AG04450 (cell line): ENCODE measurements around the gene SCN9A. TPM values are rescaled to one million over a fixed set of nuclear protein-coding genes. Genes with fewer than 3 reads are reported as not detected.

ENCODE experiments used
- CTCF ChIA-PET: fragments of 300-600, 350-600 bp; formaldehyde crosslinking; extraction: SDS; loops from one replicate; lab custom pipeline; 2022; ENCODE audit warnings: antibody characterized with exemption, inconsistent platforms; lab: Charles Lee
- POLR2A ChIA-PET: fragments of 350-600 bp; formaldehyde crosslinking; extraction: SDS; loops from one replicate; lab custom pipeline; 2021; ENCODE audit warnings: antibody characterized with exemption, inconsistent platforms; lab: Yijun Ruan, JAX
- DNase-seq: peaks from one replicate; pipeline ENCODE4 v3.0.0-alpha.2; 2011; ENCODE audit warnings: low read depth, low spot score
- H3K27ac ChIP-seq: one replicate; pipeline ENCODE4 v1.5.1; 2012; ENCODE audit warnings: low read depth, low read length, control low read depth
- H3K27me3 ChIP-seq: one replicate; pipeline ENCODE4 v1.6.0; 2012; ENCODE audit warnings: low read length; ENCODE audit not compliant: control insufficient read depth, insufficient read depth
- H3K4me3 ChIP-seq: 2 replicates; pipeline ENCODE4 v1.5.1; 2011; ENCODE audit warnings: mild to moderate bottlenecking, low read depth, low read length, control low read depth
- H3K9me3 ChIP-seq: 2 replicates; pipeline ENCODE4 v1.5.1; 2012; ENCODE audit warnings: low read length; ENCODE audit not compliant: control insufficient read depth, insufficient read depth
- polyA plus RNA-seq: library from polyadenylated mRNA; depleted of rRNA; stranded (reverse); fragments of >200 nt; gene quantifications from 2 replicates; pipeline ENCODE4 v1.2.3, GENCODE V29; 2011
- TF ChIP-seq, protein P1 (sequence below): IDR thresholded peaks from 2 replicates; pipeline ENCODE4 v1.5.1; 2011; ENCODE audit warnings: low read depth, low read length, control low read depth, inconsistent platforms

The SCN9A gene
- polyA plus RNA-seq, 1 experiment = 56.8 TPM

- Histone ChIP-seq H3K9me3 (no peaks in the 10 kb centered on the region), H3K4me3 (no peak overlapping the region), H3K27me3 (no peaks in the 10 kb centered on the region), H3K27ac (no peak overlapping the region)
- CTCF ChIA-PET = no interaction called here
- DNase-seq = no peak
- POLR2A ChIA-PET = no interaction called here
- TF ChIP-seq, protein P1, sequence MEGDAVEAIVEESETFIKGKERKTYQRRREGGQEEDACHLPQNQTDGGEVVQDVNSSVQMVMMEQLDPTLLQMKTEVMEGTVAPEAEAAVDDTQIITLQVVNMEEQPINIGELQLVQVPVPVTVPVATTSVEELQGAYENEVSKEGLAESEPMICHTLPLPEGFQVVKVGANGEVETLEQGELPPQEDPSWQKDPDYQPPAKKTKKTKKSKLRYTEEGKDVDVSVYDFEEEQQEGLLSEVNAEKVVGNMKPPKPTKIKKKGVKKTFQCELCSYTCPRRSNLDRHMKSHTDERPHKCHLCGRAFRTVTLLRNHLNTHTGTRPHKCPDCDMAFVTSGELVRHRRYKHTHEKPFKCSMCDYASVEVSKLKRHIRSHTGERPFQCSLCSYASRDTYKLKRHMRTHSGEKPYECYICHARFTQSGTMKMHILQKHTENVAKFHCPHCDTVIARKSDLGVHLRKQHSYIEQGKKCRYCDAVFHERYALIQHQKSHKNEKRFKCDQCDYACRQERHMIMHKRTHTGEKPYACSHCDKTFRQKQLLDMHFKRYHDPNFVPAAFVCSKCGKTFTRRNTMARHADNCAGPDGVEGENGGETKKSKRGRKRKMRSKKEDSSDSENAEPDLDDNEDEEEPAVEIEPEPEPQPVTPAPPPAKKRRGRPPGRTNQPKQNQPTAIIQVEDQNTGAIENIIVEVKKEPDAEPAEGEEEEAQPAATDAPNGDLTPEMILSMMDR = no peak
Measured at GRCh38 chr2:166202778-166203177, 173.0 kb downstream of the SCN9A start.

DNA sequence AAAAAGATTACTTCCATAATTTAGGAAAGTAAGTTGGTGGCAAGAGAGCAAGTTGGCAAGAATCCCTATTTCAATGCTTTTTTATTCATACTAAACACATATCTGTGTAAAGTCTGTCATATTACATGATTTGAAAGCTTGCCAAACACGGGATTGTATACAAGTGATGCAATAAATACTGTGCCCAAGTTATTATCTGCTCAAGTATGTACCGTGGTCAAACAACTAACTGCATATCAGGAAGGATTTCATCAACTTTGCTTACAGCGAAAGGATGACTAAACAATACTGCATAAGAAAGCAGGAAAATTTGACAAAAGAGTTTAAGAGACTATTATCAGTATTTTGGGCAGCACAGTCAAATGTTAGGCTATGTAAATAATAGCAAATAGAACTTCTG, 178.3 kb downstream of the SCN9A start:
- DNase-seq = no peak
- TF ChIP-seq, protein P1 = no peak
- H3K27me3 ChIP-seq = no peaks in the 10 kb centered on the region
- H3K9me3 ChIP-seq = no peaks in the 10 kb centered on the region
- ChIA-PET POLR2A (no interaction called here), CTCF (no interaction called here)
- H3K4me3 ChIP-seq = no peak overlapping the region
- H3K27ac ChIP-seq = no peak overlapping the region

DNA sequence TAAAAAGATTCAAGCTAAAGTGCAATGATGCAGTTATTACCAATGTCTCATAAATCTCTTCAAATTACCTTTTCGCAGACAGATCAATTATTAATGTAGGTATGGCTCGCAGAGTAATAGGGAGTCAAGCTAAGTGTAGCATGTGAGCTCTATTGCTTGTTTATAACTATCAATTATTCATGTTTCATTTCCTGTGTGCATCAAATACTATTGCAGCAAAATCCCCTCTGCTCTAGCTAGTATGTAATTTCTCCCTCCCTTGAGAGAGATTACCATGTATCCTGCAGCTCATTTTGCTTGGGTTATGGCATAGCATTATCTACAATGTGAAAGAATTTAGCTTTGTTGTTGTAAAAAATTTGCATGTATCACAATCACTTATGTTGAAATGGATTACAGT, 182.3 kb downstream of the SCN9A start:
- POLR2A ChIA-PET = no interaction called here

GRCh38 chr2:166188084-166188483, 187.7 kb downstream of the SCN9A start:
- POLR2A ChIA-PET = interaction anchor here (1.2 kb wide), 1 partner anchor 188 kb away, joined by 6 read pairs; the partner anchor contains the start of gene SCN9A
- no peak overlapping the region for H3K27ac ChIP-seq
- no peak overlapping the region for H3K4me3 ChIP-seq
- H3K27me3 ChIP-seq = no peaks in the 10 kb centered on the region
- TF ChIP-seq, protein P1 = no peak
- no peak for DNase-seq
- CTCF ChIA-PET = interaction anchor here (0.6 kb wide), 1 partner anchor 184 kb away, joined by 3 read pairs; no protein-coding TSS in a partner anchor
- no peaks in the 10 kb centered on the region for H3K9me3 ChIP-seq

More for the DNA sequence above, 182.3 kb downstream of the SCN9A start:
- no peak for DNase-seq
- Histone ChIP-seq H3K27me3 (no peaks in the 10 kb centered on the region), H3K27ac (no peak overlapping the region), H3K9me3 (no peaks in the 10 kb centered on the region), H3K4me3 (no peak overlapping the region)
- TF ChIP-seq, protein P1 = no peak
- CTCF ChIA-PET = interaction anchor here (1.0 to 4.6 kb wide), 2 partner anchors 13 to 323 kb away, joined by 4 to 26 read pairs; no protein-coding TSS in a partner anchor

- POLR2A ChIA-PET = no interaction called here
Measured at GRCh38 chr2:166184789-166185188, 191.0 kb downstream of the SCN9A start.

More at GRCh38 chr2:166184789-166185188, 191.0 kb downstream of the SCN9A start:
- CTCF ChIA-PET = interaction anchor here (0.6 to 0.9 kb wide), 2 partner anchors 11 to 332 kb away, joined by 3 to 4 read pairs; no protein-coding TSS in a partner anchor
- H3K27ac ChIP-seq = no peak overlapping the region
- no peaks in the 10 kb centered on the region for H3K9me3 ChIP-seq
- no peak overlapping the region for H3K4me3 ChIP-seq
- no peaks in the 10 kb centered on the region for H3K27me3 ChIP-seq
- DNase-seq = no peak
- TF ChIP-seq, protein P1 = no peak
